K562 (cell line): ENCODE results near the gene CLPSL1. TPM values are rescaled to one million over a fixed set of nuclear protein-coding genes. Genes with fewer than 3 reads are reported as not detected.

Source experiments
- ATAC-seq: fragments of 200-7000 bp; cut with Tn5 transposase; 3 replicates; pipeline ENCODE4 v1.9.1; 2020; ENCODE audit warnings: moderate library complexity
- BruUV-seq: library from RNA; stranded (reverse); fragments of 400-500 nt; replicated peaks from 2 replicates; lab custom pipeline; 2021; lab: Mats Ljungman, UMichigan
- CTCF ChIA-PET: fragments of 300-600 bp; formaldehyde crosslinking; extraction: SDS; loops from one replicate; lab custom pipeline; 2021; ENCODE audit warnings: low intra/inter-chr PET ratio; lab: Yijun Ruan, JAX
- POLR2A ChIA-PET: fragments of 300-600, 350-650 bp; sonication (Branson Sonifier 250); formaldehyde crosslinking; extraction: SDS; loops from one replicate; lab custom pipeline; 2021; ENCODE audit warnings: antibody characterized with exemption, inconsistent platforms; lab: Yijun Ruan, JAX
- DNase-seq, 4 experiments: peaks; one replicate each; pipeline versions ENCODE4 v3.0.0 to v3.0.0-alpha.2; 2011 to 2018; ENCODE audit warnings: low spot score in 3 of 4, mixed read lengths in 3 of 4; ENCODE audit errors: extremely low read depth in 1 of 4
- FAIRE-seq: peaks from 2 replicates; lab custom pipeline; 2011; peaks lifted over from hg19 to GRCh38; lab: Jason Lieb, UNC
- H2AFZ ChIP-seq: 2 replicates; pipeline ENCODE4 v1.6.0; 2011; ENCODE audit warnings: low read depth, low read length, control low read depth, inconsistent platforms
- H3K27ac ChIP-seq: fragments of 200-600 bp; 3 replicates; pipeline ENCODE4 v1.8.0; 2011; ENCODE audit warnings: low read depth, mild to moderate bottlenecking, control low read depth, inconsistent platforms, low read length, moderate library complexity, mixed read lengths; ENCODE audit errors: extremely low read depth
- H3K27me3 ChIP-seq, 2 experiments: fragments of 300-600 bp in 1 of 2; 2 replicates in 1 of 2; 3 replicates in 1 of 2; pipeline versions ENCODE4 v1.6.0 to v1.8.0; 2011; ENCODE audit warnings: inconsistent platforms in 2 of 2, low read length in 2 of 2, mild to moderate bottlenecking in 1 of 2, mixed read lengths in 1 of 2, moderate library complexity in 1 of 2; ENCODE audit not compliant: control insufficient read depth in 2 of 2, insufficient read depth in 2 of 2
- H3K36me3 ChIP-seq: fragments of 300-600 bp; 3 replicates; pipeline ENCODE4 v1.8.0; 2011; ENCODE audit warnings: mild to moderate bottlenecking, low read length, inconsistent platforms; ENCODE audit not compliant: control insufficient read depth, insufficient read depth
- H3K4me1 ChIP-seq, 2 experiments: fragments of 200-600 bp in 1 of 2; replicated peaks in 1 of 2; 2 replicates in 1 of 2; 3 replicates in 1 of 2; pipeline versions ENCODE4 v1.5.1 to v1.8.0; 2011; ENCODE audit warnings: inconsistent platforms in 2 of 2, low read length in 2 of 2, mild to moderate bottlenecking in 1 of 2, mixed read lengths in 1 of 2, moderate library complexity in 1 of 2; ENCODE audit not compliant: control insufficient read depth in 2 of 2, insufficient read depth in 2 of 2
- H3K4me2 ChIP-seq: 2 replicates; pipeline ENCODE4 v1.6.1; 2011; ENCODE audit warnings: low read length, control low read depth, inconsistent platforms, mixed read lengths; ENCODE audit not compliant: insufficient read depth
- H3K4me3 ChIP-seq: fragments of 200-600 bp; sonication (generic), shearing (Covaris generic); 2 replicates; pipeline ENCODE4 v1.5.1; 2016; ENCODE audit warnings: control low read depth, inconsistent platforms
- H3K79me2 ChIP-seq: fragments of 200-600 bp; 3 replicates; pipeline ENCODE4 v1.8.0; 2011; ENCODE audit warnings: low read length, inconsistent platforms; ENCODE audit not compliant: control insufficient read depth, insufficient read depth
- H3K9ac ChIP-seq, 2 experiments: 2 replicates each; pipeline versions ENCODE4 v1.6.0 to v1.6.1; 2011; ENCODE audit warnings: low read depth in 2 of 2, low read length in 2 of 2, control low read depth in 1 of 2, inconsistent platforms in 1 of 2, mild to moderate bottlenecking in 1 of 2, mixed read lengths in 1 of 2; ENCODE audit not compliant: insufficient read depth in 1 of 2
- H3K9me1 ChIP-seq: one replicate; pipeline ENCODE4 v1.6.0; 2011; ENCODE audit warnings: inconsistent platforms, mild to moderate bottlenecking, low read length, moderate library complexity; ENCODE audit not compliant: control insufficient read depth, insufficient read depth
- H3K9me3 ChIP-seq: replicated peaks from 2 replicates; pipeline ENCODE4 v1.5.1; 2011; ENCODE audit warnings: low read depth, low read length, inconsistent platforms; ENCODE audit not compliant: control insufficient read depth, insufficient read depth
- H4K20me1 ChIP-seq: replicated peaks from 2 replicates; pipeline ENCODE4 v1.6.1; 2011; ENCODE audit warnings: low read length, inconsistent platforms, mixed read lengths; ENCODE audit not compliant: control insufficient read depth, insufficient read depth
- DMBX1 ChIP-seq: fragments of 250-450 bp; sonication (Bioruptor Pico); IDR thresholded peaks from 2 replicates; pipeline ENCODE4 v1.8.0; 2022; ENCODE audit warnings: inconsistent platforms, mild to moderate bottlenecking, moderate library complexity, borderline replicate concordance
- DNMT1 ChIP-seq: fragments of 450-650 bp; IDR thresholded peaks from 2 replicates; pipeline ENCODE4 v1.6.1; 2016; ENCODE audit warnings: antibody characterized with exemption, mild to moderate bottlenecking
- L3MBTL2 ChIP-seq: fragments of 450-650 bp; IDR thresholded peaks from 2 replicates; pipeline ENCODE4 v1.6.1; 2016; ENCODE audit warnings: mild to moderate bottlenecking, moderate library complexity
- RNF2 ChIP-seq: sonication (generic); IDR thresholded peaks from 2 replicates; pipeline ENCODE4 v1.6.1; 2016
- SMARCB1 ChIP-seq: IDR thresholded peaks from 2 replicates; pipeline ENCODE4 v1.6.1; 2011; ENCODE audit warnings: improper control_type of control experiment, low read depth; ENCODE audit not compliant: insufficient read length
- TSC22D4 ChIP-seq: fragments of 450-650 bp; IDR thresholded peaks from 2 replicates; pipeline ENCODE4 v1.6.1; 2016; ENCODE audit warnings: missing genetic modification characterization, missing biosample characterization, control low read depth
- TSHZ1 ChIP-seq: fragments of 250-450 bp; sonication (Bioruptor Pico); IDR thresholded peaks from 2 replicates; pipeline ENCODE4 v1.4.0; 2020; ENCODE audit warnings: mild to moderate bottlenecking, moderate library complexity
- ZFP91 ChIP-seq: sonication (generic); formaldehyde crosslinking; IDR thresholded peaks from 2 replicates; pipeline ENCODE4 v1.8.0; 2022; ENCODE audit warnings: mild to moderate bottlenecking, missing genetic modification reagents
- ZKSCAN1 ChIP-seq: fragments of 150-350 bp; IDR thresholded peaks from 2 replicates; pipeline ENCODE4 v1.6.1; 2016; ENCODE audit warnings: low read depth, low read length
- ZNF551 ChIP-seq: fragments of 250-450 bp; sonication (Bioruptor Pico); IDR thresholded peaks from 2 replicates; pipeline ENCODE4 v1.5.0; 2021; ENCODE audit warnings: mild to moderate bottlenecking, moderate library complexity
- whole genome bisulfite sequencing: fragments of 100-300 bp; shearing (Covaris generic); methylation state at CpG from one replicate; pipeline ENCODE4 v1.1.6; 2016; ENCODE audit warnings: low coverage, mixed read lengths; ENCODE audit not compliant: insufficient coverage; ENCODE audit errors: missing lambda C conversion rate; 5-methylcytosine and 5-hydroxymethylcytosine counted together
- in situ Hi-C: fragments of 300-500 bp; cut with MboI; formaldehyde crosslinking; loops from 4 replicates; pipeline ENCODE4 v1.15.0; 2018; ENCODE audit warnings: inconsistent platforms, mixed read lengths
- intact Hi-C: fragments of 100-400 bp; cut with micrococcal nuclease; formaldehyde crosslinking; loops from 2 replicates; pipeline ENCODE4 v1.14.2; 2022
- polyA plus RNA-seq, 8 experiments: library from polyadenylated mRNA; depleted of rRNA in 4 of 8; stranded (reverse) in 5 of 8; unstranded in 3 of 8; fragments of >200 nt; fragmentation: Nextera tagmentation in 2 of 8; fragmentation: Illumina TruSeq in 1 of 8; extraction: Ambion mirVana in 2 of 8; extraction: Trizol in 1 of 8; gene quantifications; 2 replicates each; pipeline versions ENCODE4 v1.2.1 to v1.2.3, GENCODE V29; 2011 to 2014; ENCODE audit warnings: inconsistent platforms in 1 of 8, missing spikeins in 1 of 8
- total RNA-seq, 7 experiments: library from RNA; depleted of rRNA in 6 of 7; stranded (reverse); fragments of >200 nt in 6 of 7; fragmentation: Illumina TruSeq in 2 of 7; extraction: Trizol in 2 of 7; gene quantifications; 2 replicates each; pipeline versions ENCODE4 v1.2.1 to v1.2.3, GENCODE V29; 2011 to 2021; ENCODE audit warnings: low replicate concordance in 1 of 7
- TF ChIP-seq, protein P1 (sequence below): fragments of 450-650 bp; formaldehyde crosslinking; IDR thresholded peaks from 2 replicates; pipeline ENCODE4 v1.4.0; 2020; ENCODE audit warnings: mild to moderate bottlenecking, moderate library complexity

Gene CLPSL1
- total and polyA plus RNA-seq, 9 of the 15 experiments (the other 6 are each of a cell fraction or from before 2014, with no cell fraction given): not detected

DNA sequence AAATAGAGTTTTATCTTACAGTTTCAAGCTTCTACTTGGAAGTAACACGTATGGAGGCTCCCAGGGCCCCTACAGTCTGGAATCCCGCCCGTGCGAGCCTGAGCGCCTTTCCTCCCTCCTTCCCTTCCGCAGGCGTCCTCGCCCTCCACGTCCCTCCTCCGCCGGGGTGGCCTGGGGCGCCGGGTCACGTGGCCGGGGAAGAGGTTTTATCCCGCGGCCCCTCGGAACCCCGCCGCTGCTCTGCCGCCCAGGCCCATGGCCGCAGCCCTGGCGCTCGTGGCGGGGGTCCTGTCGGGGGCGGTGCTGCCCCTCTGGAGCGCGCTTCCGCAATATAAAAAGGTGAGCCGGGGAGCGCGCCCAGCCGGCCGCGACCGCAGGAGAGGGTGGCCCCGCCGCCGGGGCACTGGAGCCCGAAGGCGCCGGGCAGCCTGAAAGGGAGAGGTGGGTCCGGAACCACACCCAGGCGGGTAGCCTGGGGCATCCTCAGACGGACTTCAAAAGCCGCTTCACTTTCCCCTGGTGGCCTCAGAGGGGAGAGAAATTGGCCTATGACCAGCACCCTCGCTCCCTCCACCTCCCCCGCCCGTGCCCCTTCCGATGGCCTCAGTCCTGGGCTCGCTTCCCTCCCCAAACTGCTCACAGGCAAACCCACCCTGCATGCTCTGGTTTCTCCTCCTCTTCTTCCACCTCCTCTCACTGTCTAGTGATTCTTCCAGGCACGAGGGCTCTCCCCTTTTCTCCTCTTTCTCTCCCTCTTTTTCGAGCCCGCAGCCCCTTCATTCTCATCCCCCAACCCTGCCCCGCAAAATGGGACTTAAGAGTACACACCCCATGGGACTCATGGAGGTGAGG lies 4.2 kb upstream of the CLPSL1 start, which contains the start of gene CLPSL2:
Gene CLPSL2 (plus strand): TSS at position 235 of the 852 bp plus-strand sequence. CDS start 21 bp downstream, at position 256.
- FAIRE-seq (no peak), ATAC-seq (peak; percentile 70), DNase-seq (peak in 3 of 4 experiments; percentile 28 to 58 (median 56))
- 7% methylated on average over 32 of the region's 56 CpGs for WGBS
- H3K4me1 ChIP-seq: peaks cover 0 to 7% of the 10 kb centered on the region in 2 experiments; a peak in 2 of 5 replicates
- BruUV-seq: no TSS peak
- H3K27ac ChIP-seq: no peak within 1 kb of the TSS
- H3K36me3 ChIP-seq: no peaks in the 10 kb centered on the region
- H2AFZ ChIP-seq: peak within 1 kb of the TSS; percentile 44; the same call in 1 of the 2 replicates
- peak within 1 kb of the TSS; percentile 33; the same call in 1 of the 2 replicates for H3K4me2 ChIP-seq
- intact Hi-C loops: no loop called here
- in situ Hi-C loops: no loop called here
- peak within 1 kb of the TSS; percentile 35 for H3K4me3 ChIP-seq
- POLR2A ChIA-PET: interaction anchor here (0.6 to 0.9 kb wide), 2 partner anchors 11 to 13 kb away, joined by 3 read pairs; no protein-coding TSS in a partner anchor
- H4K20me1 ChIP-seq: 0 out of 2 replicates have a peak, but pooled peaks cover 4% of the 10 kb centered on the region
- H3K9me3 ChIP-seq: no peaks in the 10 kb centered on the region
- peak within 1 kb of the TSS in 1 of 2 experiments; percentile 73; a peak in 1 of 4 replicates for H3K9ac ChIP-seq
- peaks cover 40 to 79% of the 10 kb centered on the region in 2 experiments for H3K27me3 ChIP-seq
- H3K9me1 ChIP-seq: no peaks in the 10 kb centered on the region
- CTCF ChIA-PET: no interaction called here
- no peaks in the 10 kb centered on the region for H3K79me2 ChIP-seq
- TF ChIP-seq DMBX1 (CRISPR knock-in tag): no peak
- TF ChIP-seq TSHZ1: no peak
- TF ChIP-seq ZFP91 (CRISPR knock-in tag): no peak
- TF ChIP-seq SMARCB1: no peak
- no peak for TF ChIP-seq DNMT1
- TF ChIP-seq L3MBTL2: peak; percentile 38; the same call in 1 of the 2 replicates
- TF ChIP-seq TSC22D4 (tag): no peak
- TF ChIP-seq ZKSCAN1: no peak
- TF ChIP-seq RNF2: no peak
- TF ChIP-seq, protein P1, sequence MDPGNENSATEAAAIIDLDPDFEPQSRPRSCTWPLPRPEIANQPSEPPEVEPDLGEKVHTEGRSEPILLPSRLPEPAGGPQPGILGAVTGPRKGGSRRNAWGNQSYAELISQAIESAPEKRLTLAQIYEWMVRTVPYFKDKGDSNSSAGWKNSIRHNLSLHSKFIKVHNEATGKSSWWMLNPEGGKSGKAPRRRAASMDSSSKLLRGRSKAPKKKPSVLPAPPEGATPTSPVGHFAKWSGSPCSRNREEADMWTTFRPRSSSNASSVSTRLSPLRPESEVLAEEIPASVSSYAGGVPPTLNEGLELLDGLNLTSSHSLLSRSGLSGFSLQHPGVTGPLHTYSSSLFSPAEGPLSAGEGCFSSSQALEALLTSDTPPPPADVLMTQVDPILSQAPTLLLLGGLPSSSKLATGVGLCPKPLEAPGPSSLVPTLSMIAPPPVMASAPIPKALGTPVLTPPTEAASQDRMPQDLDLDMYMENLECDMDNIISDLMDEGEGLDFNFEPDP (CRISPR knock-in tag): no peak
- no peak for TF ChIP-seq ZNF551 (CRISPR knock-in tag)
